Activated CD4-positive, alpha-beta T cell treated with anti-CD3 and anti-CD28 coated beads, Interleukin-10, Interleukin-2, amounts not matched to agents 100 ng/mL and 50 ng/mL, durations not matched to agents 16 hours and 8 hours (primary cell): ENCODE measurements around the gene PCDHA9.

Source experiments
- DNase-seq: peaks from one replicate; pipeline ENCODE4 v3.0.0-alpha.2; 2020

Gene PCDHA9

GRCh38 chr5:140877262-140877581 is 29.0 kb downstream of the PCDHA9 start:
- no peak for DNase-seq

GRCh38 chr5:140881889-140882590 is 33.9 kb downstream of the PCDHA9 start, which contains the start of gene PCDHA13:
TSS of gene PCDHA13 (plus strand) at chr5:140882124. CDS start at chr5:140882269, 145 bp downstream.
- no peak for DNase-seq

- DNase-seq, result no peak
Measured at GRCh38 chr5:140882591-140882899, 34.4 kb downstream of the PCDHA9 start.

- no peak for DNase-seq
Measured at GRCh38 chr5:140883373-140883772, 35.2 kb downstream of the PCDHA9 start.

GRCh38 chr5:140883927-140884697 is 35.9 kb downstream of the PCDHA9 start:
- no peak for DNase-seq
